Kidney (tissue), 22 donors: ENCODE data around the gene SUCLG1. TPM values are rescaled to one million over a fixed set of nuclear protein-coding genes. Genes with fewer than 3 reads are reported as not detected.

Experiments used
- DNase-seq, 5 donors: peaks; one replicate each; pipeline ENCODE4 v3.0.0-alpha.2; 2013 to 2020
- FAIRE-seq: peaks from 2 replicates; lab custom pipeline; 2012; peaks lifted over from hg19 to GRCh38; lab: Jason Lieb, UNC
- H3K27ac ChIP-seq, 2 donors: one replicate each; pipeline ENCODE4 v1.7.0; 2013; ENCODE audit warnings: low read depth in 2 of 2, low read length in 2 of 2, inconsistent platforms in 1 of 2
- H3K27me3 ChIP-seq: one replicate; pipeline ENCODE4 v1.7.1; 2013; ENCODE audit warnings: low read length, inconsistent platforms; ENCODE audit not compliant: control insufficient read depth, insufficient read depth
- H3K36me3 ChIP-seq, 3 donors: one replicate each; pipeline versions ENCODE4 v1.7.0 to v1.7.1; 2013; ENCODE audit warnings: low read length in 3 of 3, control low read depth in 1 of 3, inconsistent platforms in 1 of 3; ENCODE audit not compliant: insufficient read depth in 3 of 3, control insufficient read depth in 2 of 3
- H3K4me1 ChIP-seq, 3 donors: one replicate each; pipeline versions ENCODE4 v1.7.0 to v1.7.1; 2013; ENCODE audit warnings: low read length in 3 of 3, inconsistent platforms in 1 of 3, low read depth in 1 of 3; ENCODE audit not compliant: control insufficient read depth in 2 of 3, insufficient read depth in 2 of 3
- H3K4me3 ChIP-seq, 3 donors: one replicate each; pipeline versions ENCODE4 v1.7.0 to v1.8.1; 2013; ENCODE audit warnings: low read length in 3 of 3, control low read depth in 1 of 3, inconsistent platforms in 1 of 3
- H3K9ac ChIP-seq, 3 donors: one replicate each; pipeline versions ENCODE4 v1.7.0 to v1.7.1; 2013; ENCODE audit warnings: low read length in 3 of 3, control low read depth in 1 of 3, inconsistent platforms in 1 of 3
- H3K9me3 ChIP-seq, 3 donors: one replicate each; pipeline versions ENCODE4 v1.7.0 to v1.7.1; 2013; ENCODE audit warnings: low read length in 3 of 3, control low read depth in 1 of 3, inconsistent platforms in 1 of 3; ENCODE audit not compliant: control insufficient read depth in 2 of 3, insufficient read depth in 1 of 3
- intact Hi-C: fragments of 100-400 bp; cut with DNase I; formaldehyde crosslinking; loops from one replicate; pipeline ENCODE4 v1.11.1; 2022
- long read RNA-seq, 10 donors: library from polyadenylated mRNA in 1 of 10; unstranded in 1 of 10; transcript quantifications; one replicate each; pipeline ENCODE4 v2.0.0 and lab custom pipeline, GENCODE V29; 2021 to 2026
- polyA plus RNA-seq: library from polyadenylated mRNA; stranded (reverse); fragments of 350-450 nt; fragmentation: Illumina TruSeq; extraction: RNeasy Lipid Tissue Mini Kit (QIAGEN cat#74804); gene quantifications from one replicate; pipeline ENCODE4 v1.2.3, GENCODE V29; 2014; ENCODE audit warnings: low read depth, low replicate concordance; ENCODE audit not compliant: insufficient read depth
- total RNA-seq: library from RNA; stranded (reverse); fragmentation: NEBNext Ultra II Directional; extraction: Animal tissue kit (Norgen Biotek cat#: 25700); gene quantifications from one replicate; pipeline ENCODE4 v1.2.1, GENCODE V29; 2021
- TF ChIP-seq, protein P1 (sequence below): IDR thresholded peaks from 3 replicates; pipeline ENCODE4 v1.5.1; 2012; ENCODE audit warnings: mild to moderate bottlenecking, moderate library complexity, borderline replicate concordance; ENCODE audit not compliant: insufficient read depth; ENCODE audit errors: extremely low read depth
- donor health status: control.
- donor health status: control.
- donor health status: control.
- donor health status: control.
- donor health status: control.
- donor health status: DM: yes; HTN: yes; CAD: no.
- donor health status: Normal renal cell carcinoma (clear cell type).

Gene SUCLG1
- total RNA-seq (89.6 TPM), polyA plus RNA-seq (789 TPM)
- long read RNA-seq, donor 1, transcript SUCLG1-205 (2 exons, 1,765 nt) = major isoform, 122 of 232 reads
- long read RNA-seq, donor 1, transcript SUCLG1-201 (9 exons, 1,475 nt) = minor isoform, 65 of 232 reads
- long read RNA-seq, donor 1, partial matches to known transcripts = 43 of 232 reads
- long read RNA-seq, donor 1, other reads (novel, unspliced or antisense) = 0 of 232 reads
- long read RNA-seq, donor 2, transcript SUCLG1-201 (9 exons, 1,475 nt) = minor isoform, 74 of 329 reads
- long read RNA-seq, donor 2, transcript SUCLG1-205 (2 exons, 1,765 nt) = major isoform, 183 of 329 reads
- long read RNA-seq, donor 2, partial matches to known transcripts = 69 of 329 reads
- long read RNA-seq, donor 2, other reads (novel, unspliced or antisense) = 0 of 329 reads
- long read RNA-seq, donor 3, transcript SUCLG1-205 (2 exons, 1,765 nt) = major isoform, 221 of 431 reads
- long read RNA-seq, donor 3, transcript SUCLG1-201 (9 exons, 1,475 nt) = minor isoform, 102 of 431 reads
- long read RNA-seq, donor 3, partial matches to known transcripts = 108 of 431 reads
- long read RNA-seq, donor 3, other reads (novel, unspliced or antisense) = 0 of 431 reads
- long read RNA-seq, donor 4, transcript SUCLG1-205 (2 exons, 1,765 nt) = major isoform, 79 of 155 reads
- long read RNA-seq, donor 4, transcript SUCLG1-201 (9 exons, 1,475 nt) = minor isoform, 71 of 155 reads
- long read RNA-seq, donor 4, partial matches to known transcripts = 5 of 155 reads
- long read RNA-seq, donor 4, other reads (novel, unspliced or antisense) = 0 of 155 reads
- long read RNA-seq, donor 5, transcript SUCLG1-201 (9 exons, 1,475 nt) = minor isoform, 6 of 25 reads
- long read RNA-seq, donor 5, transcript SUCLG1-205 (2 exons, 1,765 nt) = major isoform, 19 of 25 reads
- long read RNA-seq, donor 5, partial matches to known transcripts = 0 of 25 reads
- long read RNA-seq, donor 5, other reads (novel, unspliced or antisense) = 0 of 25 reads
- long read RNA-seq, donor 6, transcript SUCLG1-201 (9 exons, 1,475 nt) = minor isoform, 168 of 667 reads
- long read RNA-seq, donor 6, transcript SUCLG1-205 (2 exons, 1,765 nt) = major isoform, 330 of 667 reads
- long read RNA-seq, donor 6, transcript SUCLG1-206 (3 exons, 762 nt) = minor isoform, 5 of 667 reads
- long read RNA-seq, donor 6, partial matches to known transcripts = 164 of 667 reads
- long read RNA-seq, donor 6, other reads (novel, unspliced or antisense) = 0 of 667 reads
- long read RNA-seq, donor 7, transcript SUCLG1-201 (9 exons, 1,475 nt) = major isoform, 68 of 72 reads
- long read RNA-seq, donor 7, partial matches to known transcripts = 1 of 72 reads
- long read RNA-seq, donor 7, other reads (novel, unspliced or antisense) = 2 of 72 reads
- long read RNA-seq, donor 8, transcript SUCLG1-205 (2 exons, 1,765 nt) = major isoform, 116 of 243 reads
- long read RNA-seq, donor 8, transcript SUCLG1-201 (9 exons, 1,475 nt) = minor isoform, 57 of 243 reads
- long read RNA-seq, donor 8, partial matches to known transcripts = 67 of 243 reads
- long read RNA-seq, donor 8, other reads (novel, unspliced or antisense) = 0 of 243 reads
- long read RNA-seq, donor 9, transcript SUCLG1-201 (9 exons, 1,475 nt) = minor isoform, 47 of 177 reads
- long read RNA-seq, donor 9, transcript SUCLG1-205 (2 exons, 1,765 nt) = major isoform, 75 of 177 reads
- long read RNA-seq, donor 9, partial matches to known transcripts = 54 of 177 reads
- long read RNA-seq, donor 9, other reads (novel, unspliced or antisense) = 0 of 177 reads
- long read RNA-seq, donor 10, transcript SUCLG1-201 (9 exons, 1,475 nt) = minor isoform, 41 of 200 reads
- long read RNA-seq, donor 10, transcript SUCLG1-205 (2 exons, 1,765 nt) = major isoform, 120 of 200 reads
- long read RNA-seq, donor 10, partial matches to known transcripts = 38 of 200 reads
- long read RNA-seq, donor 10, other reads (novel, unspliced or antisense) = 0 of 200 reads

DNA sequence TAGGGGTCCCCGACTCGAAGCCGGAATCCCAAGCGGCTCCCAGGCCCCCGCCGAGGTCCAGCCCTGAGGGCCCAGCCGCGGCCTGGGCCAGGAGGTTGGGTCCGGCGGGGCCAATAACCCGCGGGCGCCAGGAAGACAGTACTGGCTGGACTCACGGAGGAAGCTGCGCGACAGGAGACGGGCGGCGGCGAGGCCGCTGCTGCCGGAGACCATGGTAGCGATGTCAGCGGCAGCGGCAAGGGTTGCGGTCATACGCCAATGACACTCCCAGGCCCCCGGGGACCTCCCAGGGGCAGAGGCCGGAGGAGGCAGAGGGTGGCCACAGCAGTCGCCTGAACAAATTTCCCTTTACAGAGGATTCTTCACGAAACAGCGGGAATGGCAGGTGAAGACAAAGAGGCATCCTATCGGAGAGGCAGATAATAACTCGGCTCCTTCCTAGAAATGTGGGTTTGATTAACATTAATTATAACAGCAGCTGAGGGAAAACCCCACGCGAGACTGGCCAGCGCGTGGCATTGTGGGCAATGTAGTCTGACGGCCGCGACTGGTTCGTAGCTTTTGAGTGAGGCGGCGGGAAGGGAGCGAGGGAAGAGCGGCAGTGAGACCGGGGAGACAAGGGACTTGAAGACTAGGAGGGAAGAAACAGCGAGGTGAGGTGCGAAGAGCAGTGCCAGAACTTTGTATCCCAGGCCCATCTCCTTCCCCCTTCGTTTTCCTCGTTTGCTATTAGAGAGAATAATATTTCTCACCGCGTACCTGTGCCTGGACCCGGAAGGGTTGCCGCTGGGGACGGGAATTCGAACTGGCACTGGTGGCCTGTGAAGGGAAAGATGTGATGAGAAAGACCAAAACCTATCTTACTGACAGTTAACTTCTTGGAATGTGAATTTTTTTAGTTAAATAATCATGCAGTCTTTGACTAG is at the start of gene SUCLG1:
SUCLG1 (minus strand) TSS at position 263 of the 926 bp plus-strand sequence; CDS start at position 252, 11 bp downstream.
- Histone ChIP-seq H3K36me3 (no peaks in the 10 kb centered on the region), H3K4me3 (peak within 1 kb of the TSS; percentile 92 to 98 (median 97)), H3K27me3 (no peaks in the 10 kb centered on the region), H3K9ac (peak within 1 kb of the TSS; percentile 85 to 94 (median 91)), H3K4me1 (peaks cover 0 to 13% (median 4%) of the 10 kb centered on the region in 3 donors), H3K27ac (peak within 1 kb of the TSS; percentile 87 to 97), H3K9me3 (no peaks in the 10 kb centered on the region)
- TF ChIP-seq, protein P1, sequence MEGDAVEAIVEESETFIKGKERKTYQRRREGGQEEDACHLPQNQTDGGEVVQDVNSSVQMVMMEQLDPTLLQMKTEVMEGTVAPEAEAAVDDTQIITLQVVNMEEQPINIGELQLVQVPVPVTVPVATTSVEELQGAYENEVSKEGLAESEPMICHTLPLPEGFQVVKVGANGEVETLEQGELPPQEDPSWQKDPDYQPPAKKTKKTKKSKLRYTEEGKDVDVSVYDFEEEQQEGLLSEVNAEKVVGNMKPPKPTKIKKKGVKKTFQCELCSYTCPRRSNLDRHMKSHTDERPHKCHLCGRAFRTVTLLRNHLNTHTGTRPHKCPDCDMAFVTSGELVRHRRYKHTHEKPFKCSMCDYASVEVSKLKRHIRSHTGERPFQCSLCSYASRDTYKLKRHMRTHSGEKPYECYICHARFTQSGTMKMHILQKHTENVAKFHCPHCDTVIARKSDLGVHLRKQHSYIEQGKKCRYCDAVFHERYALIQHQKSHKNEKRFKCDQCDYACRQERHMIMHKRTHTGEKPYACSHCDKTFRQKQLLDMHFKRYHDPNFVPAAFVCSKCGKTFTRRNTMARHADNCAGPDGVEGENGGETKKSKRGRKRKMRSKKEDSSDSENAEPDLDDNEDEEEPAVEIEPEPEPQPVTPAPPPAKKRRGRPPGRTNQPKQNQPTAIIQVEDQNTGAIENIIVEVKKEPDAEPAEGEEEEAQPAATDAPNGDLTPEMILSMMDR = no peak
- intact Hi-C loops = no loop called here
- peak; percentile 89 to 96 (median 94) for DNase-seq
- no peak for FAIRE-seq

DNA sequence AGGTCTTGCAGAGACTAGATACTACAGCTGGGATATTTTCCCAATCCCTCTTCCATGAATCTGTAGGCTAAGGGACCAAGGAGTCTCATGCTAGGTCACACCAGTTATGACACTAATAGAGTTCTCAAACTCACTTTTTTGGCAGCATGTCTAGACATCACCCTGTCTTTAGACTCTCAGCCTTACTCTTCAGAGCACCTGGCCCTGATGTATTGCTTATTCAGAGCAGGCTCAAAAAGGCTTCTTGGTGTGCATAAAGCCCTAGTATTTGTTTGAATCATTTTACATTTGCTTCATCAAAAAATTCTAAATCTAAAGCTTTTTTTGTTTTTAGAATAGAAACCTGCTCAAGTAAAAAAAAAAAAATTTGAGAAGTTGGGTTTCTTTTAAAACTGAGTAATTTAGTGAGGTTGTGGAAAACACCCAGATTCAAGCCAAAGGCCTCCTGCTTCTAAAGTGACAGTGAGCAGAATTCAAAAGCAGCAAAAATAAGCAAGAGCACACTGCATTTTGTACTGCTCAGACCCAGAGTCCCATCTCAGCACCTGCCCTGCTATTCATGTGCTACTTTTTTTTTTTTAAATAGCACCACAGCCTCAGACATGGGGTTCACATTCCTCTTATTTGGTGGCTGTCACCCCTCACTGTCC is 39.2 kb upstream of the SUCLG1 start:
- TF ChIP-seq, protein P1 = no peak
- Histone ChIP-seq H3K27me3 (no peaks in the 10 kb centered on the region), H3K9ac (no peak overlapping the region), H3K36me3 (no peaks in the 10 kb centered on the region), H3K9me3 (no peaks in the 10 kb centered on the region), H3K4me1 (peaks cover 0 to 3% (median 0%) of the 10 kb centered on the region in 3 donors), H3K27ac (no peak overlapping the region), H3K4me3 (no peak overlapping the region)
- intact Hi-C loops = loop anchor here (10.0 kb wide), 1 partner anchor 387 kb away; the partner anchor contains the start of gene TRABD2A
- no peak for FAIRE-seq
- DNase-seq = no peak
